Activated CD4-positive, alpha-beta T cell treated with anti-CD3 and anti-CD28 coated beads for 36 hours (primary cell): ENCODE results near the gene PLXNC1. TPM values are rescaled to one million over a fixed set of nuclear protein-coding genes. Genes with fewer than 3 reads are reported as not detected.

Source experiments
- ATAC-seq: fragments of 200-7000 bp; cut with Tn5 transposase; one replicate; pipeline ENCODE4 v1.10.0; 2021; ENCODE audit warnings: mild to moderate bottlenecking, moderate library complexity
- CTCF ChIA-PET: fragments of 350-600 bp; sonication (Branson Sonifier 250); formaldehyde crosslinking; loops from one replicate; lab custom pipeline; 2021; ENCODE audit warnings: antibody characterized with exemption; lab: Charles Lee
- POLR2A ChIA-PET: fragments of 350-600 bp; sonication (Branson Sonifier 250); formaldehyde crosslinking; loops from one replicate; lab custom pipeline; 2021; ENCODE audit warnings: antibody characterized with exemption, inconsistent platforms; lab: Charles Lee
- DNase-seq: peaks from one replicate; pipeline ENCODE4 v3.0.0-alpha.2; 2020
- H3K27ac Mint-ChIP-seq: one replicate; pipeline ENCODE4 v1.8.0; 2021; ENCODE audit warnings: mixed read lengths
- H3K27me3 Mint-ChIP-seq: one replicate; pipeline ENCODE4 v1.8.0; 2021; ENCODE audit warnings: mixed read lengths
- H3K36me3 Mint-ChIP-seq: one replicate; pipeline ENCODE4 v1.8.0; 2021; ENCODE audit warnings: low read depth, mixed read lengths
- H3K4me1 Mint-ChIP-seq: one replicate; pipeline ENCODE4 v1.8.0; 2021; ENCODE audit warnings: mixed read lengths
- H3K4me3 Mint-ChIP-seq: one replicate; pipeline ENCODE4 v1.8.0; 2021; ENCODE audit warnings: mild to moderate bottlenecking, moderate library complexity, mixed read lengths
- H3K9me3 Mint-ChIP-seq: one replicate; pipeline ENCODE4 v1.8.0; 2021; ENCODE audit warnings: low read depth, mixed read lengths
- intact Hi-C, 2 experiments: fragments of 100-400 bp; cut with DNase I in 1 of 2; cut with micrococcal nuclease in 1 of 2; formaldehyde crosslinking; loops; one replicate each; pipeline versions ENCODE4 v1.14.2 to v1.15.1; 2022 to 2024; cut with DNase I, micrococcal nuclease
- total RNA-seq, 2 experiments: library from RNA; stranded (reverse); gene quantifications; one replicate each; pipeline ENCODE4 v1.2.3, GENCODE V29; 2021

The PLXNC1 gene
- total RNA-seq, 2 experiments from 2014 or later = 5.3 TPM

DNA sequence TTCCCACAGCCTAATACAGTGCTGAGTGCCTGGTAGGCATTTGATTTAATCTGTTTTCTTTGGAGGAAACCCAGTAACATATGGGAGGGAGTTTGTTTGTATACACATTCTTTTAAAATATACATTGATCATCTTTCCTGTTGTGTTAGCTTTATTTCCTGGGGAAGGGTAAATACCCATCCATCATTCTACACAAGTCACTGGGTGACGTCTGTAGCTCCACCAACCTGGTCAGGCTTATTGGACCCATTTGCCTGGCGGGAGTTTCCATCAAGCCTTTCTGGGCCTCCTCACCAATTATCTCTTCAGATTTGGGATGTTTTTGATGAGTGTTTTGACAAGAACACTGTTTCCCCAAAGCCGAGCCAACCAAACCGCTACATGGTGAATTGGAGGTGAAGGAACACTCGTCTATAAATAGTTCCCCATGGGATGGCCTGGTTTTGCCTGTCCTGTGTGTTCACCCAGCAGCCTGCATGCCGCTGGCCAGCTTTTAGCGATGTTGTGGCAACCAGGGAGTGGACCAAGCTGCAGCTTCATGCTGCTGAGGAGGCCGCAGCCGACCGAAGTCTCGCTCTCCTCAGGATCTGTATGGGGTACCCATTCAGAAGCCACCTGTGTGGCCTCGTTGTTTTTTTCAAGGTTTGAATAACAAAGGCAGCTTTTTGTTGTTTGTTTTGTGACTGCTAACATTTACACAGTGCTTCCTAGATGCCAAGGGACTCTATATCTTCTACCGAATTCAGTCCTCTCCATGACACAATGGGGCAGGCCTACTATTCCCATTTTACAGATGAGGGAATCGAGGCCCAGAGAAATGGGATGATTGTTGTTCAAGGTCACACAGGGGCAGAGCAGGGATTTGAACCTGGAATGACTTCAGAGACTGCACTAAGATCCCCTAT, 22.6 kb downstream of the PLXNC1 start:
- DNase-seq (no peak), ATAC-seq (no peak)
- ChIA-PET POLR2A (no interaction called here), CTCF (interaction anchor here (1.5 kb wide), 1 partner anchor 36 kb away, joined by 3 read pairs; no protein-coding TSS in a partner anchor)
- Mint-ChIP-seq H3K36me3 (peaks cover 5% of the 10 kb centered on the region), H3K9me3 (no peaks in the 10 kb centered on the region), H3K4me3 (no peak overlapping the region), H3K27ac (peak overlapping the region; percentile 8), H3K4me1 (peaks cover 77% of the 10 kb centered on the region), H3K27me3 (no peaks in the 10 kb centered on the region)
- intact Hi-C loops = no loop called here

DNA sequence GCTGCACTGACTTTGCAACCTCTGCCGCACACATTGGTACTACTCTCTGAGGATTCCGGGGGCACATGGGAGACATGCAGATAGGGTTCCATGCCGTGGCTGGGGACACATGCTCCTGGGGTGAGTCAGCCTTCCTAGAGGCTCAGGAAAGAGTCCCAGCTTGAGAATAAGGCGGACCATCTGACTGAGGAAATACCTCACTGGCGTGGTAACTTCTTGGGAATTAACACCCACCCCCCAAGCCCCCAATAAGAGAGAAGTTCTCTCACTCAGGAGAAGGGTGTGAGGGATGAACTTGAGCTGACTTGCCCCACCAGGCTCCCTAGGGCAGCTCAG, 23.2 kb downstream of the PLXNC1 start:
- DNase-seq = no peak
- intact Hi-C loops = no loop called here
- no peak overlapping the region for H3K27ac Mint-ChIP-seq
- H3K4me3 Mint-ChIP-seq = no peak overlapping the region
- no peaks in the 10 kb centered on the region for H3K9me3 Mint-ChIP-seq
- POLR2A ChIA-PET = no interaction called here
- H3K36me3 Mint-ChIP-seq = peaks cover 5% of the 10 kb centered on the region
- H3K4me1 Mint-ChIP-seq = peaks cover 77% of the 10 kb centered on the region
- no peaks in the 10 kb centered on the region for H3K27me3 Mint-ChIP-seq
- ATAC-seq = no peak
- CTCF ChIA-PET = no interaction called here

DNA sequence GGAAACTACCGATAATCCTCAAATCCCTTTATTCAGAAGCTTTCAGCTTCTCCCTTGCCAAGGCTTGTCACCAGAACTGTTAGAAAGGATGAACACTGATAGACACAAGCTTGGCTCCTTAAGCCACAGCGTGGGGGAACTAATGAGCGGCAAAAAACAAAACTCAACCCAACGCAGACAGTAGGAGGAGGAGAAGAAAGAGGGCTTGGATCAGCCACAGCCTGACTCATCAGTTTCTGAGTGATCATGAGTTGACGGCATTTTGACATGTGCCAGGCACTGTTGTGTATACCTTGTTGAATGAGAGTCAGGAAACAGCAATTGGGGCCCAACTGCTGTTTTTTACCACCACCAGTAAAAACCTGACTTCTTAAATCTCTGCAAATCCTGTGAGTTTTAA, 23.7 kb downstream of the PLXNC1 start:
- intact Hi-C loops = loop anchor here in 1 of 2 experiments (2.0 kb wide), 1 partner anchor 35 kb away; no protein-coding TSS in a partner anchor
- CTCF ChIA-PET = no interaction called here

DNA sequence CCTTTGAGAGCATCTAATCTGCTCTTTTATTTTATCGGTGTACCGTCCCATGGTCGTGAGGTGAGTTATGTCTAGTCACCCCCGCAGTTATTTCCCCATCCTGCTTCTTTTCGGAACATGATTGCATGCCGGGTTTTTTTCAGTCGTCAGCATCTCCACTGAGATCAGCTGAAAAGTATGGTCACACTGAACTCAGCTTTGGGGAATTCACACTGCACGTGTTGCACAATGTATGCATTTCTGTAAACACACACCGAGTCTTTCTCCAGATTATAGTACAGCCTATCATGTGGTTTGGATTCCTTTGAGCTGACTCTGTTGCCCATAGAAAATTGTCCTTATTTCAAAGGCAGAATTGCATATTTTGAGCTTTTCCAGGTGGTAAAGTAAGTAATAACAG, 24.6 kb downstream of the PLXNC1 start:
- POLR2A ChIA-PET = no interaction called here
- peaks cover under 1% of the 10 kb centered on the region for H3K9me3 Mint-ChIP-seq
- H3K27ac Mint-ChIP-seq = no peak overlapping the region
- H3K27me3 Mint-ChIP-seq = no peaks in the 10 kb centered on the region
- CTCF ChIA-PET = interaction anchor here (0.7 to 1.5 kb wide), 5 partner anchors 9 to 95 kb away, joined by 3 to 4 read pairs (median 3); no protein-coding TSS in a partner anchor
- no peak for DNase-seq
- intact Hi-C loops = loop anchor here in 1 of 2 experiments (2.0 kb wide), 1 partner anchor 34 kb away; no protein-coding TSS in a partner anchor
- no peak for ATAC-seq
- peaks cover 73% of the 10 kb centered on the region for H3K4me1 Mint-ChIP-seq
- H3K36me3 Mint-ChIP-seq = peaks cover 11% of the 10 kb centered on the region
- H3K4me3 Mint-ChIP-seq = no peak overlapping the region

More for the DNA sequence above, 23.7 kb downstream of the PLXNC1 start:
- no peak overlapping the region for H3K4me3 Mint-ChIP-seq
- ATAC-seq (peak; percentile 86), DNase-seq (peak; percentile 73)
- no peaks in the 10 kb centered on the region for H3K9me3 Mint-ChIP-seq
- POLR2A ChIA-PET = no interaction called here
- no peak overlapping the region for H3K27ac Mint-ChIP-seq
- H3K27me3 Mint-ChIP-seq = no peaks in the 10 kb centered on the region
- H3K36me3 Mint-ChIP-seq = peaks cover 5% of the 10 kb centered on the region
- H3K4me1 Mint-ChIP-seq = peaks cover 75% of the 10 kb centered on the region

DNA sequence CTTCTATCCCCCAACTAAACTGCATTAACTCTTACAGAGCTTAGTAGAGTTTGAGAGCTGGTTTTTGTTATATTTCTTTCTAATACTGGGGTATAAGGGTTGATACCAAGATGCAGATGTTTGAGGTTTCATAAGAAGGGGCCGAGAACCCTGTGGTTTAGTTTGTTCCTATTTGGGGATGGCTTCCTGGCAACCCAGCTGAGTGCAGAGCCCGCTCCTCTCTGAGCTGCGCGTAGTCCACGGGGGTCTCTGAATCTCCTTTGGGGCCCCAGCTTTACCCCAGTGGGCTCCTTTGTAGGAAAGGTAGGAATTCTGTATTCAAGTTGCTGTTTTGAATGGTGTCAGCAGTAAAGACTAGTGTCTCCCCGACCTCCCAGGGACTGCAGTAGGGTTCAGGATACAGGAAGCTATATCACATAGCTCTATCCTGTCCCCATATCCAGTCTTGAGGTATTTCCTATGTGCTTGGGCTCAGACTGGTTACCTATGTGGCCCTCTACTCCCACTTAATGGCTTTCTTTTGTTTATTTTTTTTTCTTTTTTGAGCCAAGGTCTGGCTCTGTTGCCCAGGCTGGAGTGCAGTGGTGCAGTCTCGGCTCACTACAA, 25.4 kb downstream of the PLXNC1 start:
- intact Hi-C loops = loop anchor here (2.0 kb wide), 2 partner anchors 31 to 33 kb away; no protein-coding TSS in a partner anchor
- Mint-ChIP-seq H3K27me3 (no peaks in the 10 kb centered on the region), H3K4me3 (no peak overlapping the region), H3K36me3 (peaks cover 15% of the 10 kb centered on the region), H3K9me3 (peaks cover 5% of the 10 kb centered on the region), H3K27ac (no peak overlapping the region), H3K4me1 (peaks cover 67% of the 10 kb centered on the region)
- CTCF ChIA-PET = interaction anchor here (0.7 to 1.5 kb wide), 4 partner anchors 10 to 94 kb away, joined by 3 to 4 read pairs (median 4); no protein-coding TSS in a partner anchor
- DNase-seq = no peak
- ATAC-seq = no peak
- POLR2A ChIA-PET = interaction anchor here (0.6 kb wide), 1 partner anchor 17 kb away, joined by 12 read pairs; no protein-coding TSS in a partner anchor

DNA sequence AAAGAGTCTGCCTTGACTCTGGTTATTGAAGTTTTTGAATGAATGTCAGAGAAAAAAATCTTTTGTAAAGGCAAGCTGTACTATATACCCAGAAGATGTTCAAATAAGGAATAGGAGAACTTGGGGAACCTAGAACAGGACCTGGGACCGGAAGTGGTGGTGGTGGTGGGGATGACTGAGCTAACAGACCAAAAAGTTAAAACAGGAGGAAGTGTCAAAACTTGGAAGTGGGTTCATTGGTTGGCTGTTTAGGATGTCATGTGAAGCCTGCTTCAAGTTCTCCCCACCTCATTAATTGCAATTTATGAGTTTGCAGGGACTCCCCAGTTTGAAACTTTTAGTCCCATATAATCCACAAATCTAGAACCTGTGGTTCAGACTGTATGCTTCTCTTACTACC, 26.2 kb downstream of the PLXNC1 start:
- H3K27me3 Mint-ChIP-seq = no peaks in the 10 kb centered on the region
- peak; percentile 34 for ATAC-seq
- H3K4me1 Mint-ChIP-seq = peaks cover 60% of the 10 kb centered on the region
- peak; percentile 64 for DNase-seq
- no peak overlapping the region for H3K4me3 Mint-ChIP-seq
- H3K9me3 Mint-ChIP-seq = peaks cover 5% of the 10 kb centered on the region
- peaks cover 15% of the 10 kb centered on the region for H3K36me3 Mint-ChIP-seq
- intact Hi-C loops = loop anchor here in 1 of 2 experiments (2.0 kb wide), 1 partner anchor 30 kb away; no protein-coding TSS in a partner anchor
- peak overlapping the region; percentile 16 for H3K27ac Mint-ChIP-seq
- POLR2A ChIA-PET = no interaction called here
- CTCF ChIA-PET = interaction anchor here (0.6 to 1.5 kb wide), 2 partner anchors 21 to 75 kb away, joined by 3 to 4 read pairs; no protein-coding TSS in a partner anchor

DNA sequence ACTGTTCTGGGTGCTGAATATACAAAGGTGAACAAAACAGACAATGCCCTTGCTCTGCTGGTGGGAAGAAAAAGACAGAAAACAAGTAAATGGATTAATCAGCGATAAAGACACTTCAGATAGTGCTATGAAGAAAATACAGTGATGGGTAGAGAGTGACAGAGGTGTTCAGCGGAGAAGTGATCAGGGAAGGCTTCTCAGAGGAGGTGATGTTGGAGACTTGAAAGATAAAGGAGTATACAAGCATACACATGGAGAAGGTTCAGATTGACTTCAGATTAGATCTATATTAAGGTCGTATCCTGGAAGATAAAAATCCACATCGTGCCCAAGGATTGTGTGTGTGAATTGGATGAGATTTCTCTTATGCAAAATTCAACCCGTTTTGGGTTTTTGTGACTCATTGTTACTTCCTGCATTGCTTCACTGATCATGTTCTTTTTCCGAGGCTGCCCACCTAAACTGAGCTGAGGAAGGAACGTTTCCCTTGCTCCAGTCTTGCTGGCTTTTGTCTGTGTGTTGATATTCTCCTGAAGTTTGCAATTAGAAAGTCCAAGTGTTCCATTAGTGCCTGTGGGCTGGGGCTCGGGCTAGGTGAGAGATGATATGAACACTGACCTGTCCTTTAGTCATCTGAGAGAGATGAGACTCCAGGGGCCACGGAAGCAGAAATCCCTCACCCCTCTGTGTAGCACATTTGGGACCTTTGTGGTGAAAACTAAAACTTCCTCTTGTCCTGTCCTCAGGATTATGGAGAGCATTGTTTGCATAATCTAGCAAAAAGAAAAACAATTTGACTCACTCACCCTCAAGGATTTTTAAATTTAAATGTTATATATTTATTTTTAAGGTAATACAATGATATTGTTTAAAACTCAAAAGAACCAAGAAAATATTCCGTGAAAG, 27.6 kb downstream of the PLXNC1 start:
- Mint-ChIP-seq H3K4me3 (no peak overlapping the region), H3K4me1 (peaks cover 46% of the 10 kb centered on the region), H3K27ac (no peak overlapping the region), H3K27me3 (no peaks in the 10 kb centered on the region), H3K9me3 (peaks cover 5% of the 10 kb centered on the region), H3K36me3 (peaks cover 10% of the 10 kb centered on the region)
- CTCF ChIA-PET = interaction anchor here (0.7 kb wide), 1 partner anchor 99 kb away, joined by 3 read pairs; no protein-coding TSS in a partner anchor
- POLR2A ChIA-PET = no interaction called here
- DNase-seq (no peak), ATAC-seq (no peak)
- intact Hi-C loops = loop anchor here in 1 of 2 experiments (2.0 kb wide), 1 partner anchor 29 kb away; no protein-coding TSS in a partner anchor

DNA sequence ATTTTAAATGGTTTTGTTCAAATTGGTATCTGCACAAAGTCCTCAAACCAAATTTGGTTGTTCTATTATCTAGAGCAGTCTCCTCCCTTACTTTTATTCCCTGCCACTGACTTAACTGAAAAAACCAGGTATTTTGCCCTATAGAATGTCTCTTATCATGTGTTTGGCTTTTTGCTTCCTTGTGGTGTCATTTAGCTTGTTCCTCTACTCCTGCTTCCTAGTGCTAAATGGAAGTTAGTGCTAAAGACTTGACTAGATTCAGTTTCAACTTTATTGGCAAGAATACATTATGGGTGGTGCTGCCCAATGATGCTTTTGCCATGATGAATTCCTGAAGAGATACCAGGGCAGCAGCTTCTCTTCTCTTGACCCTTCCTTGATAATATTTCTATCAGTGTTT, 29.7 kb downstream of the PLXNC1 start:
- intact Hi-C loops = no loop called here
- no peak overlapping the region for H3K4me3 Mint-ChIP-seq
- no peak for DNase-seq
- peaks cover 32% of the 10 kb centered on the region for H3K4me1 Mint-ChIP-seq
- no peak overlapping the region for H3K27ac Mint-ChIP-seq
- CTCF ChIA-PET = interaction anchor here (0.5 to 1.8 kb wide), 8 partner anchors 11 to 440 kb away, joined by 3 to 7 read pairs (median 3); no protein-coding TSS in a partner anchor
- POLR2A ChIA-PET = no interaction called here
- H3K36me3 Mint-ChIP-seq = peaks cover 10% of the 10 kb centered on the region
- H3K9me3 Mint-ChIP-seq = peaks cover 5% of the 10 kb centered on the region
- H3K27me3 Mint-ChIP-seq = no peaks in the 10 kb centered on the region
- ATAC-seq = no peak

DNA sequence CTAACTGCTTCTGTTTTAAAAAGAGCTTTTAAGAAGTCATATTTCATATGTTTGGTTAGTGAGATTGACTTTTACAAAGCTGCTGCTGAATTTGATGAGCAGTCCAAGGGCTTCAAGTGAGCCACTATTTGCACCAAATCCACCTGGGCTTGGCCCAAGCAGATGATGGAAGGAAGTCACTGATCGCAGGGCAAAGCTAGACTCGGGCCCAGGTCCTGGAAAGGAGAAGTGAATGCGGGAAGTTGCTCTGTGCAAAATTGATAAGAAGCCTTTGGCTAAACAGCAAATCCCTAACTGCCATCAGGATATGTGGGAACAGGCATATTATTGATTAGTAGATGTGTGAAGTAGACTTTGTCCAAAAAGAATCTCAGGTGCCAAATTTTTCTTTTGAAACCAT, 30.5 kb downstream of the PLXNC1 start:
- H3K36me3 Mint-ChIP-seq = peaks cover 10% of the 10 kb centered on the region

DNA sequence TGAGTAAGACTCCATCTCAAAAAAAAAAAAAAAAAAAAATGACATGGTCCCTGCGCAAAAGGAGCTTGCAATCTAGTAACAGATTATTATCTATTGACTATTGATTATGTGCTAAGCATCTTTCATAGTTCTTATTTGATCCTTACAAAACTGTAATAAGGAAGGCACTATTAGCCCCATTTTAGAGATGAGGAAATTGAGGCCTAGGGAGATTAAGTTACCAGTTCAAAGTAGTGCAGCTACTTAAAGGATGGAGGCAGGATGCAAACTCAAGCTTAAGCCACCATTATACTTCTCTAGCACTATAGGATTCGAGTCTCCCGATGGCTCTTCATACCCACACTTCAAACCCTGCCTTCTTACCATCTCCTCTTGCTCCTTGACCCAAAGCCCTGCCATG, 31.3 kb downstream of the PLXNC1 start:
- H3K36me3 Mint-ChIP-seq = peaks cover 10% of the 10 kb centered on the region
- peaks cover 5% of the 10 kb centered on the region for H3K9me3 Mint-ChIP-seq
- H3K4me1 Mint-ChIP-seq = peaks cover 17% of the 10 kb centered on the region
- intact Hi-C loops = no loop called here
- POLR2A ChIA-PET = interaction anchor here (0.7 kb wide), 1 partner anchor 76 kb away, joined by 3 read pairs; no protein-coding TSS in a partner anchor
- no peaks in the 10 kb centered on the region for H3K27me3 Mint-ChIP-seq
- no peak overlapping the region for H3K27ac Mint-ChIP-seq
- no peak overlapping the region for H3K4me3 Mint-ChIP-seq
- ATAC-seq = no peak
- CTCF ChIA-PET = interaction anchor here (0.6 to 1.4 kb wide), 2 partner anchors 17 to 157 kb away, joined by 3 to 5 read pairs; no protein-coding TSS in a partner anchor
- no peak for DNase-seq

More for the DNA sequence above, 30.5 kb downstream of the PLXNC1 start:
- peaks cover 5% of the 10 kb centered on the region for H3K9me3 Mint-ChIP-seq
- intact Hi-C loops = no loop called here
- H3K4me1 Mint-ChIP-seq = peaks cover 25% of the 10 kb centered on the region
- H3K4me3 Mint-ChIP-seq = no peak overlapping the region
- CTCF ChIA-PET = interaction anchor here (1.0 to 1.4 kb wide), 5 partner anchors 16 to 439 kb away, joined by 3 to 5 read pairs (median 3); no protein-coding TSS in a partner anchor
- ATAC-seq (no peak), DNase-seq (no peak)
- no peak overlapping the region for H3K27ac Mint-ChIP-seq
- POLR2A ChIA-PET = interaction anchor here (0.7 kb wide), 1 partner anchor 77 kb away, joined by 3 read pairs; no protein-coding TSS in a partner anchor
- H3K27me3 Mint-ChIP-seq = no peaks in the 10 kb centered on the region
